IMR-90 (cell line): ENCODE results near the gene KIAA0319L. TPM values are rescaled to one million over a fixed set of nuclear protein-coding genes. Genes with fewer than 3 reads are reported as not detected.

Source experiments
- BHLHE40 ChIP-seq: fragments of 150-350 bp; IDR thresholded peaks from 2 replicates; pipeline ENCODE4 v1.6.1; 2016; ENCODE audit warnings: mild to moderate bottlenecking, low read depth, low read length
- CHD1 ChIP-seq: IDR thresholded peaks from 2 replicates; pipeline ENCODE4 v1.6.1; 2012; ENCODE audit warnings: low read depth, low read length, improper control_type of control experiment
- RCOR1 ChIP-seq: IDR thresholded peaks from 2 replicates; pipeline ENCODE4 v1.6.1; 2012; ENCODE audit warnings: mild to moderate bottlenecking, low read length, improper control_type of control experiment; ENCODE audit not compliant: insufficient replicate concordance
- polyA plus RNA-seq, 3 experiments: library from polyadenylated mRNA; depleted of rRNA; stranded (reverse); fragments of >200 nt; gene quantifications; 2 replicates each; pipeline ENCODE4 v1.2.3, GENCODE V29; 2012; ENCODE audit warnings: low replicate concordance in 1 of 3
- total RNA-seq: library from RNA; depleted of rRNA; stranded (reverse); fragments of >200 nt; gene quantifications from 2 replicates; pipeline ENCODE4 v1.2.3, GENCODE V29; 2012
- TF ChIP-seq, protein P1 (sequence below): conservative IDR thresholded peaks from 2 replicates; pipeline ENCODE4 v1.5.1; 2012; ENCODE audit warnings: mild to moderate bottlenecking, low read depth, low read length, improper control_type of control experiment

Gene KIAA0319L
- total and polyA plus RNA-seq, 2 of the 4 experiments (the other 2 are of a cell fraction), result 38.0 to 49.8 TPM

DNA sequence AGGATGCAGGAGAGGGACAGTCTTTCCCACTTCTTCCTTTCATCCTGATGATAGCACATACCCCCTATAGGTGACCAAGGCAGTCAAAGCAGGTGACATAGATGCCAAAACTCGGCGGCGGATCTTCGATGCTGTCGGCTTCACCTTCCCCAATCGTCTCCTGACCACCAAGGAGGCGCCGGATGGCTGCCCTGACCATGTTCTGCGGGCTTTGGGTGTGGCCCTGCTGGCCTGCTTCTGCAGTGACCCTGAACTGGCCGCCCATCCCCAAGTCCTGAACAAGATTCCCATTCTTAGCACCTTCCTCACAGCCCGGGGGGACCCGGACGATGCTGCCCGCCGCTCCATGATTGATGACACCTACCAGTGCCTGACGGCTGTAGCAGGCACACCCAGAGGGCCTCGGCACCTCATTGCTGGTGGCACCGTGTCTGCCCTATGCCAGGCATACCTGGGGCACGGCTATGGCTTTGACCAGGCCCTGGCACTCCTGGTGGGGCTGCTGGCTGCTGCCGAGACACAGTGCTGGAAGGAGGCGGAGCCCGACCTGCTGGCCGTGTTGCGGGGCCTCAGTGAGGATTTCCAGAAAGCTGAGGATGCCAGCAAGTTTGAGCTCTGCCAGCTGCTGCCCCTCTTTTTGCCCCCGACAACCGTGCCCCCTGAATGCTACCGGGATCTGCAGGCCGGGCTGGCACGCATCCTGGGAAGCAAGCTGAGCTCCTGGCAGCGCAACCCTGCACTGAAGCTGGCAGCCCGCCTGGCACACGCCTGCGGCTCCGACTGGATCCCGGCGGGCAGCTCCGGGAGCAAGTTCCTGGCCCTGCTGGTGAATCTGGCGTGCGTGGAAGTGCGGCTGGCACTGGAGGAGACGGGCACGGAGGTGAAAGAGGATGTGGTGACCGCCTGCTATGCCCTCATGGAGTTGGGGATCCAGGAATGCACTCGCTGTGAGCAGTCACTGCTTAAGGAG lies 3.3 kb upstream of the KIAA0319L start (continued):
- TF ChIP-seq, protein P1, sequence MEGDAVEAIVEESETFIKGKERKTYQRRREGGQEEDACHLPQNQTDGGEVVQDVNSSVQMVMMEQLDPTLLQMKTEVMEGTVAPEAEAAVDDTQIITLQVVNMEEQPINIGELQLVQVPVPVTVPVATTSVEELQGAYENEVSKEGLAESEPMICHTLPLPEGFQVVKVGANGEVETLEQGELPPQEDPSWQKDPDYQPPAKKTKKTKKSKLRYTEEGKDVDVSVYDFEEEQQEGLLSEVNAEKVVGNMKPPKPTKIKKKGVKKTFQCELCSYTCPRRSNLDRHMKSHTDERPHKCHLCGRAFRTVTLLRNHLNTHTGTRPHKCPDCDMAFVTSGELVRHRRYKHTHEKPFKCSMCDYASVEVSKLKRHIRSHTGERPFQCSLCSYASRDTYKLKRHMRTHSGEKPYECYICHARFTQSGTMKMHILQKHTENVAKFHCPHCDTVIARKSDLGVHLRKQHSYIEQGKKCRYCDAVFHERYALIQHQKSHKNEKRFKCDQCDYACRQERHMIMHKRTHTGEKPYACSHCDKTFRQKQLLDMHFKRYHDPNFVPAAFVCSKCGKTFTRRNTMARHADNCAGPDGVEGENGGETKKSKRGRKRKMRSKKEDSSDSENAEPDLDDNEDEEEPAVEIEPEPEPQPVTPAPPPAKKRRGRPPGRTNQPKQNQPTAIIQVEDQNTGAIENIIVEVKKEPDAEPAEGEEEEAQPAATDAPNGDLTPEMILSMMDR, result no peak
- no peak for TF ChIP-seq RCOR1
- TF ChIP-seq BHLHE40, result no peak
- no peak for TF ChIP-seq CHD1
